GM12875 (cell line): Measurements from ENCODE around the gene MRO.

Experiments used
- H3K4me3 ChIP-seq: one replicate; pipeline ENCODE4 v1.5.1; 2011; ENCODE audit warnings: low read depth, low read length, control low read depth
- CTCF ChIP-seq: IDR thresholded peaks from 2 replicates; pipeline ENCODE4 v1.5.1; 2011; ENCODE audit warnings: low read depth, mild to moderate bottlenecking, control low read depth, inconsistent platforms, low read length, moderate library complexity, borderline replicate concordance; ENCODE audit not compliant: insufficient read depth

The MRO gene

GRCh38 chr18:50749421-50749820 is 70.4 kb downstream of the MRO start:
- no peak overlapping the region for H3K4me3 ChIP-seq
- TF ChIP-seq CTCF, result no peak

- no peak for TF ChIP-seq CTCF
- no peak overlapping the region for H3K4me3 ChIP-seq
These were observed 71.3 kb downstream of the MRO start for GRCh38 chr18:50748243-50749229.

DNA sequence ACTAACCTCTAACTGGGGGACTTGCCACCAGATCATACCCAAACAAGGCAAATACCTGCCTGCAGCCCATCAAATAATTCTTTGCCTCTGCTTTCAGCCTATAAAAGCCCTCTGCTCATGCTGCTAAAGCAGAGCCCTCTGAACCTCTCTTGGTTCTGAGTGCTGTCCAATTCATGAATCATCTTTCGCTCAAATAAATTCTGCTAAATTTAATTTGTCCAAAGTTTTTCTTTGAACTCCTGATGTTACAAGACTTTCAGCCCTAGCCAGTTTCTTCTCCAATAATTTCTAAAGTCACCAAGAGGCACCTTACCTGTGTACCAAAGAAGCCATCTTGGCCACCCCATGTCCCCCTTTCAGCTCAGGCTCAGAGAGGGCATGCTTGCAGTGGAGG is 72.0 kb downstream of the MRO start:
- TF ChIP-seq CTCF, result no peak
- H3K4me3 ChIP-seq, result no peak overlapping the region

- no peak for TF ChIP-seq CTCF
- no peak overlapping the region for H3K4me3 ChIP-seq
These were observed 73.9 kb downstream of the MRO start for GRCh38 chr18:50745945-50746344.
